ENCODE measurements around the gene TTC19. TPM values are rescaled to one million over a fixed set of nuclear protein-coding genes. Genes with fewer than 3 reads are reported as not detected.

Gene TTC19
- total and polyA plus RNA-seq, 2 experiments from 2014 or later, result 30.3 to 93.5 TPM

DNA sequence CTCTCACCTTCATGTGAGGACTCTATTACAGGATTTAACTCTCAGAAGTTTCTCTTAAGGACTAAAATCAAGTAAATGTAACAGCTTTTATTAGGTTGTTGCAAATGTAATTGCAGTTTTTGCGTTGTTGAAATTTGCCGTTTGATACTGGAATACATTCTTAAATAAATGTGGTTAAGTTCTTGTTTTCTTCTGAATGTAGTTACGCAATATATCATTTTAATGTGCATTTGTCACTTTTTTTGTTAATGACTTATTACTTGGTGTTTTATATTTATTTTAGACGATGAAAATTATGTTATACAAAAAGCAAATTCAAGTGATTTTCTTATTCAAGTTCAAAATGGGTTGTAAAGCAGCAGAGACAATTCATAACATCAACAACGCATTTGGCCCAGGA is 76.3 kb downstream of the TTC19 start:
- Mint-ChIP-seq H3K27ac (no peak overlapping the region), H3K4me1 (no peaks in the 10 kb centered on the region), H3K27me3 (ENCODE audit: insufficient read depth, low read depth, poor library complexity) (peaks cover 2% of the 10 kb centered on the region), H3K9me3 (no peaks in the 10 kb centered on the region), H3K36me3 (ENCODE audit: low read depth) (peaks cover 66% of the 10 kb centered on the region), H3K4me3 (no peak overlapping the region)
- H3K4me3 ChIP-seq, result no peak overlapping the region
- H3F3A ChIP-seq (replicated peaks; ENCODE audit: low read depth), result no peaks in the 10 kb centered on the region
- no peaks in the 10 kb centered on the region for H3K27me3 ChIP-seq (ENCODE audit: insufficient read depth)
- ATAC-seq (no peak), DNase-seq (ENCODE audit: low spot score) (no peak)
- no peaks in the 10 kb centered on the region for H3K4me1 ChIP-seq (ENCODE audit: insufficient read depth)
- H3K27ac ChIP-seq (ENCODE audit: low read depth), result 0 out of 2 replicates have a peak overlapping the region, but pooled peaks have one; percentile 11
- H2AFZ ChIP-seq, result no peak overlapping the region
- TF ChIP-seq, protein P1, sequence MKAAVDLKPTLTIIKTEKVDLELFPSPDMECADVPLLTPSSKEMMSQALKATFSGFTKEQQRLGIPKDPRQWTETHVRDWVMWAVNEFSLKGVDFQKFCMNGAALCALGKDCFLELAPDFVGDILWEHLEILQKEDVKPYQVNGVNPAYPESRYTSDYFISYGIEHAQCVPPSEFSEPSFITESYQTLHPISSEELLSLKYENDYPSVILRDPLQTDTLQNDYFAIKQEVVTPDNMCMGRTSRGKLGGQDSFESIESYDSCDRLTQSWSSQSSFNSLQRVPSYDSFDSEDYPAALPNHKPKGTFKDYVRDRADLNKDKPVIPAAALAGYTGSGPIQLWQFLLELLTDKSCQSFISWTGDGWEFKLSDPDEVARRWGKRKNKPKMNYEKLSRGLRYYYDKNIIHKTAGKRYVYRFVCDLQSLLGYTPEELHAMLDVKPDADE (IDR thresholded peaks at IDR 0.05), result no peak
- TF ChIP-seq ZNF114 (CRISPR knock-in tag; IDR thresholded peaks at IDR 0.05) (no peak), NANOG (IDR thresholded peaks at IDR 0.05; ENCODE audit: borderline replicate concordance) (no peak), POLR2AphosphoS5 (IDR thresholded peaks at IDR 0.05; ENCODE audit: low read depth) (no peak), ZNF331 (CRISPR knock-in tag; IDR thresholded peaks at IDR 0.05; ENCODE audit: low read depth) (no peak), EZH2phosphoT487 (IDR thresholded peaks at IDR 0.05; ENCODE audit: unreplicated experiment) (no peak), STAT1 (IDR thresholded peaks at IDR 0.05; ENCODE audit: unreplicated experiment) (no peak), EZH2 (IDR thresholded peaks at IDR 0.05; ENCODE audit: low read depth, unreplicated experiment) (no peak), JUNB (IDR thresholded peaks at IDR 0.05; ENCODE audit: unreplicated experiment) (no peak), CREB1 (CRISPR knock-in tag; IDR thresholded peaks at IDR 0.05; ENCODE audit: low read depth) (no peak)
- TF ChIP-seq, protein P2, sequence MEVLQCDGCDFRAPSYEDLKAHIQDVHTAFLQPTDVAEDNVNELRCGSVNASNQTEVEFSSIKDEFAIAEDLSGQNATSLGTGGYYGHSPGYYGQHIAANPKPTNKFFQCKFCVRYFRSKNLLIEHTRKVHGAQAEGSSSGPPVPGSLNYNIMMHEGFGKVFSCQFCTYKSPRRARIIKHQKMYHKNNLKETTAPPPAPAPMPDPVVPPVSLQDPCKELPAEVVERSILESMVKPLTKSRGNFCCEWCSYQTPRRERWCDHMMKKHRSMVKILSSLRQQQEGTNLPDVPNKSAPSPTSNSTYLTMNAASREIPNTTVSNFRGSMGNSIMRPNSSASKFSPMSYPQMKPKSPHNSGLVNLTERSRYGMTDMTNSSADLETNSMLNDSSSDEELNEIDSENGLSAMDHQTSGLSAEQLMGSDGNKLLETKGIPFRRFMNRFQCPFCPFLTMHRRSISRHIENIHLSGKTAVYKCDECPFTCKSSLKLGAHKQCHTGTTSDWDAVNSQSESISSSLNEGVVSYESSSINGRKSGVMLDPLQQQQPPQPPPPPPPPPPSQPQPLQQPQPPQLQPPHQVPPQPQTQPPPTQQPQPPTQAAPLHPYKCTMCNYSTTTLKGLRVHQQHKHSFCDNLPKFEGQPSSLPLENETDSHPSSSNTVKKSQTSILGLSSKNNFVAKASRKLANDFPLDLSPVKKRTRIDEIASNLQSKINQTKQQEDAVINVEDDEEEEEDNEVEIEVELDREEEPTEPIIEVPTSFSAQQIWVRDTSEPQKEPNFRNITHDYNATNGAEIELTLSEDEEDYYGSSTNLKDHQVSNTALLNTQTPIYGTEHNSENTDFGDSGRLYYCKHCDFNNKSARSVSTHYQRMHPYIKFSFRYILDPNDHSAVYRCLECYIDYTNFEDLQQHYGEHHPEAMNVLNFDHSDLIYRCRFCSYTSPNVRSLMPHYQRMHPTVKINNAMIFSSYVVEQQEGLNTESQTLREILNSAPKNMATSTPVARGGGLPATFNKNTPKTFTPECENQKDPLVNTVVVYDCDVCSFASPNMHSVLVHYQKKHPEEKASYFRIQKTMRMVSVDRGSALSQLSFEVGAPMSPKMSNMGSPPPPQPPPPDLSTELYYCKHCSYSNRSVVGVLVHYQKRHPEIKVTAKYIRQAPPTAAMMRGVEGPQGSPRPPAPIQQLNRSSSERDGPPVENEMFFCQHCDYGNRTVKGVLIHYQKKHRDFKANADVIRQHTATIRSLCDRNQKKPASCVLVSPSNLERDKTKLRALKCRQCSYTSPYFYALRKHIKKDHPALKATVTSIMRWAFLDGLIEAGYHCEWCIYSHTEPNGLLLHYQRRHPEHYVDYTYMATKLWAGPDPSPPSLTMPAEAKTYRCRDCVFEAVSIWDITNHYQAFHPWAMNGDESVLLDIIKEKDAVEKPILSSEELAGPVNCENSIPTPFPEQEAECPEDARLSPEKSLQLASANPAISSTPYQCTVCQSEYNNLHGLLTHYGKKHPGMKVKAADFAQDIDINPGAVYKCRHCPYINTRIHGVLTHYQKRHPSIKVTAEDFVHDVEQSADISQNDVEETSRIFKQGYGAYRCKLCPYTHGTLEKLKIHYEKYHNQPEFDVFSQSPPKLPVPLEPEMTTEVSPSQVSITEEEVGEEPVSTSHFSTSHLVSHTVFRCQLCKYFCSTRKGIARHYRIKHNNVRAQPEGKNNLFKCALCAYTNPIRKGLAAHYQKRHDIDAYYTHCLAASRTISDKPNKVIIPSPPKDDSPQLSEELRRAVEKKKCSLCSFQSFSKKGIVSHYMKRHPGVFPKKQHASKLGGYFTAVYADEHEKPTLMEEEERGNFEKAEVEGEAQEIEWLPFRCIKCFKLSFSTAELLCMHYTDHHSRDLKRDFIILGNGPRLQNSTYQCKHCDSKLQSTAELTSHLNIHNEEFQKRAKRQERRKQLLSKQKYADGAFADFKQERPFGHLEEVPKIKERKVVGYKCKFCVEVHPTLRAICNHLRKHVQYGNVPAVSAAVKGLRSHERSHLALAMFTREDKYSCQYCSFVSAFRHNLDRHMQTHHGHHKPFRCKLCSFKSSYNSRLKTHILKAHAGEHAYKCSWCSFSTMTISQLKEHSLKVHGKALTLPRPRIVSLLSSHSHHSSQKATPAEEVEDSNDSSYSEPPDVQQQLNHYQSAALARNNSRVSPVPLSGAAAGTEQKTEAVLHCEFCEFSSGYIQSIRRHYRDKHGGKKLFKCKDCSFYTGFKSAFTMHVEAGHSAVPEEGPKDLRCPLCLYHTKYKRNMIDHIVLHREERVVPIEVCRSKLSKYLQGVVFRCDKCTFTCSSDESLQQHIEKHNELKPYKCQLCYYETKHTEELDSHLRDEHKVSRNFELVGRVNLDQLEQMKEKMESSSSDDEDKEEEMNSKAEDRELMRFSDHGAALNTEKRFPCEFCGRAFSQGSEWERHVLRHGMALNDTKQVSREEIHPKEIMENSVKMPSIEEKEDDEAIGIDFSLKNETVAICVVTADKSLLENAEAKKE (CRISPR knock-in tag; IDR thresholded peaks at IDR 0.05), result no peak
- TF ChIP-seq, protein P3, sequence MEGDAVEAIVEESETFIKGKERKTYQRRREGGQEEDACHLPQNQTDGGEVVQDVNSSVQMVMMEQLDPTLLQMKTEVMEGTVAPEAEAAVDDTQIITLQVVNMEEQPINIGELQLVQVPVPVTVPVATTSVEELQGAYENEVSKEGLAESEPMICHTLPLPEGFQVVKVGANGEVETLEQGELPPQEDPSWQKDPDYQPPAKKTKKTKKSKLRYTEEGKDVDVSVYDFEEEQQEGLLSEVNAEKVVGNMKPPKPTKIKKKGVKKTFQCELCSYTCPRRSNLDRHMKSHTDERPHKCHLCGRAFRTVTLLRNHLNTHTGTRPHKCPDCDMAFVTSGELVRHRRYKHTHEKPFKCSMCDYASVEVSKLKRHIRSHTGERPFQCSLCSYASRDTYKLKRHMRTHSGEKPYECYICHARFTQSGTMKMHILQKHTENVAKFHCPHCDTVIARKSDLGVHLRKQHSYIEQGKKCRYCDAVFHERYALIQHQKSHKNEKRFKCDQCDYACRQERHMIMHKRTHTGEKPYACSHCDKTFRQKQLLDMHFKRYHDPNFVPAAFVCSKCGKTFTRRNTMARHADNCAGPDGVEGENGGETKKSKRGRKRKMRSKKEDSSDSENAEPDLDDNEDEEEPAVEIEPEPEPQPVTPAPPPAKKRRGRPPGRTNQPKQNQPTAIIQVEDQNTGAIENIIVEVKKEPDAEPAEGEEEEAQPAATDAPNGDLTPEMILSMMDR (conservative IDR thresholded peaks at IDR 0.05; ENCODE audit: low read depth in 2 of 2), result no peak
- TF ChIP-seq, protein P4, sequence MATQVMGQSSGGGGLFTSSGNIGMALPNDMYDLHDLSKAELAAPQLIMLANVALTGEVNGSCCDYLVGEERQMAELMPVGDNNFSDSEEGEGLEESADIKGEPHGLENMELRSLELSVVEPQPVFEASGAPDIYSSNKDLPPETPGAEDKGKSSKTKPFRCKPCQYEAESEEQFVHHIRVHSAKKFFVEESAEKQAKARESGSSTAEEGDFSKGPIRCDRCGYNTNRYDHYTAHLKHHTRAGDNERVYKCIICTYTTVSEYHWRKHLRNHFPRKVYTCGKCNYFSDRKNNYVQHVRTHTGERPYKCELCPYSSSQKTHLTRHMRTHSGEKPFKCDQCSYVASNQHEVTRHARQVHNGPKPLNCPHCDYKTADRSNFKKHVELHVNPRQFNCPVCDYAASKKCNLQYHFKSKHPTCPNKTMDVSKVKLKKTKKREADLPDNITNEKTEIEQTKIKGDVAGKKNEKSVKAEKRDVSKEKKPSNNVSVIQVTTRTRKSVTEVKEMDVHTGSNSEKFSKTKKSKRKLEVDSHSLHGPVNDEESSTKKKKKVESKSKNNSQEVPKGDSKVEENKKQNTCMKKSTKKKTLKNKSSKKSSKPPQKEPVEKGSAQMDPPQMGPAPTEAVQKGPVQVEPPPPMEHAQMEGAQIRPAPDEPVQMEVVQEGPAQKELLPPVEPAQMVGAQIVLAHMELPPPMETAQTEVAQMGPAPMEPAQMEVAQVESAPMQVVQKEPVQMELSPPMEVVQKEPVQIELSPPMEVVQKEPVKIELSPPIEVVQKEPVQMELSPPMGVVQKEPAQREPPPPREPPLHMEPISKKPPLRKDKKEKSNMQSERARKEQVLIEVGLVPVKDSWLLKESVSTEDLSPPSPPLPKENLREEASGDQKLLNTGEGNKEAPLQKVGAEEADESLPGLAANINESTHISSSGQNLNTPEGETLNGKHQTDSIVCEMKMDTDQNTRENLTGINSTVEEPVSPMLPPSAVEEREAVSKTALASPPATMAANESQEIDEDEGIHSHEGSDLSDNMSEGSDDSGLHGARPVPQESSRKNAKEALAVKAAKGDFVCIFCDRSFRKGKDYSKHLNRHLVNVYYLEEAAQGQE (IDR thresholded peaks at IDR 0.05; ENCODE audit: unreplicated experiment), result no peak
- H3K36me3 ChIP-seq (ENCODE audit: insufficient read depth), result peaks cover 41% of the 10 kb centered on the region
- H3K4me2 ChIP-seq, result no peak overlapping the region
- no peaks in the 10 kb centered on the region for H3K9me2 ChIP-seq (ENCODE audit: insufficient read depth)
- H4K20me1 ChIP-seq (replicated peaks; ENCODE audit: insufficient read depth), result no peaks in the 10 kb centered on the region
- no peaks in the 10 kb centered on the region for H3K79me2 ChIP-seq (replicated peaks; ENCODE audit: insufficient read depth)
